Mesothelial cell of epicardium (in vitro differentiated cells): ENCODE measurements around the gene AMD1. TPM values are rescaled to one million over a fixed set of nuclear protein-coding genes. Genes with fewer than 3 reads are reported as not detected.
"Not testable (repeated sequence)": the region's sequence is repeated elsewhere in the genome, so short reads cannot be mapped to it uniquely, and the experiment has no call there.

Experiments used
- DNase-seq, 2 experiments: peaks; one replicate each; pipeline ENCODE4 v3.0.0; 2021; ENCODE audit warnings: low spot score in 2 of 2; ENCODE audit not compliant: unreplicated experiment in 2 of 2
- H3K27ac Mint-ChIP-seq: 2 replicates; pipeline ENCODE4 v1.8.0; 2021; ENCODE audit warnings: mixed read lengths
- H3K27me3 Mint-ChIP-seq: 2 replicates; pipeline ENCODE4 v1.8.0; 2021; ENCODE audit warnings: low read depth, mixed read lengths
- H3K36me3 Mint-ChIP-seq: 2 replicates; pipeline ENCODE4 v1.8.0; 2021; ENCODE audit warnings: mixed read lengths
- H3K4me1 Mint-ChIP-seq: 2 replicates; pipeline ENCODE4 v1.8.0; 2021; ENCODE audit warnings: mixed read lengths
- H3K4me3 Mint-ChIP-seq: 2 replicates; pipeline ENCODE4 v1.8.0; 2021; ENCODE audit warnings: mild to moderate bottlenecking, moderate library complexity, mixed read lengths
- H3K9me3 Mint-ChIP-seq: 2 replicates; pipeline ENCODE4 v1.8.0; 2021; ENCODE audit warnings: mixed read lengths
- total RNA-seq: library from RNA; stranded (reverse); gene quantifications from 3 replicates; pipeline ENCODE4 v1.2.1, GENCODE V29; 2021
- TF ChIP-seq, protein P1 (sequence below): fragments of 200-600 bp; sonication (generic); IDR thresholded peaks from one replicate; pipeline ENCODE4 v1.5.0; 2021; ENCODE audit warnings: antibody characterized with exemption; ENCODE audit not compliant: unreplicated experiment

Gene AMD1
- total RNA-seq, 1 donor from 2014 or later = 46.0 TPM

DNA sequence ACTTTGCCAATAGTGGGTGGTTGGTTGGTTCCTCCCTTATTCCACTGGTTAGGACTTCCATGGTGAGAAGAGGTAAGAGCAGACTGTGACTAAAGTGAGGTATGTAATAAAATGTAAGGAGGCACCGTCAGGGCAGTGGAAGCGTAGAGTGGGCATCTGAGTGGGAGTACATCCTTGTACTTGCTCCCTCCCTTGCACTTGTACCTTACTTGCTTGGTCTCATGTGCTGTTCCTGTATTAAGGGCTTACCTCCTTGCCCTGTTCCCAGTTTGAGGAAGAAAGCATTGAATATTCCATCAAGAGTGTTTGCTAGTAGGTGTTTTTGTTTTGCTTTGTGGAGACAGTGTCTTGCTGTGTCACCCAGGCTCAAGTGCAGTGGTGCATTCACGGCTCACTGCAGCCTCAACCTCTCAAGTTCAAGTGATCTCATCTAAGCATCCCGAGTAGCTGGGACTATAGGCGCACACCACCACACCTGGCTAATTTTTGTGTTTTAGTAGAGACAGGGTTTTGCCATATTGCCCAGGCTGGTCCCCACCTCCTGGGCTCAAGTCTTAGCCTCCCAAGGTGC is 25.5 kb downstream of the AMD1 start:
- TF ChIP-seq, protein P1, sequence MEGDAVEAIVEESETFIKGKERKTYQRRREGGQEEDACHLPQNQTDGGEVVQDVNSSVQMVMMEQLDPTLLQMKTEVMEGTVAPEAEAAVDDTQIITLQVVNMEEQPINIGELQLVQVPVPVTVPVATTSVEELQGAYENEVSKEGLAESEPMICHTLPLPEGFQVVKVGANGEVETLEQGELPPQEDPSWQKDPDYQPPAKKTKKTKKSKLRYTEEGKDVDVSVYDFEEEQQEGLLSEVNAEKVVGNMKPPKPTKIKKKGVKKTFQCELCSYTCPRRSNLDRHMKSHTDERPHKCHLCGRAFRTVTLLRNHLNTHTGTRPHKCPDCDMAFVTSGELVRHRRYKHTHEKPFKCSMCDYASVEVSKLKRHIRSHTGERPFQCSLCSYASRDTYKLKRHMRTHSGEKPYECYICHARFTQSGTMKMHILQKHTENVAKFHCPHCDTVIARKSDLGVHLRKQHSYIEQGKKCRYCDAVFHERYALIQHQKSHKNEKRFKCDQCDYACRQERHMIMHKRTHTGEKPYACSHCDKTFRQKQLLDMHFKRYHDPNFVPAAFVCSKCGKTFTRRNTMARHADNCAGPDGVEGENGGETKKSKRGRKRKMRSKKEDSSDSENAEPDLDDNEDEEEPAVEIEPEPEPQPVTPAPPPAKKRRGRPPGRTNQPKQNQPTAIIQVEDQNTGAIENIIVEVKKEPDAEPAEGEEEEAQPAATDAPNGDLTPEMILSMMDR = no peak
- Mint-ChIP-seq H3K36me3 (peaks cover 38% of the 10 kb centered on the region), H3K4me1 (no peaks in the 10 kb centered on the region), H3K27me3 (no peaks in the 10 kb centered on the region), H3K27ac (no peak overlapping the region), H3K4me3 (no peak overlapping the region), H3K9me3 (peaks cover 16% of the 10 kb centered on the region)
- DNase-seq = no peak

DNA sequence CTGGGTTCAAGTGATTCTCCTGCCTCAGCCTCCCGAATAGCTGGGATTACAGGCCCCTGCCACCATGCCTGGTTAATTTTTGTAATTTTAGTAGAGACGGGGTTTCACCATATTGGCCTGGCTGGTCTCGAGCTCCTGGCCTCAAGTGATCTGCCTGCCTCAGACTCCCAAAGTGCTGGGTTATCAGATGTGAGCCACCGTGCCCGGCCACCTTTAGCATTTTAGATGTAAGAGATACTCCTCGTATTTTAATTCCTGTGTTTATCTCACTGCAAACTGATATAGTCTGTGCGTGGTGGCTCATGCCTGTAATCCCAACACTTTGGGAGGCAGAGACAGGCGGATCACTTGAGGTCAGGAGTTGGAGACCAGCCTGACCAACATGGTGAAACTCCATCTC is 27.0 kb downstream of the AMD1 start:
- H3K27me3 Mint-ChIP-seq, H3K4me1 Mint-ChIP-seq, H3K4me3 Mint-ChIP-seq, DNase-seq, H3K27ac Mint-ChIP-seq: not testable (repeated sequence)
- H3K36me3 Mint-ChIP-seq = peaks cover 39% of the 10 kb centered on the region
- peaks cover 27% of the 10 kb centered on the region for H3K9me3 Mint-ChIP-seq

GRCh38 chr6:110902091-110902490 is 27.5 kb downstream of the AMD1 start:
- Mint-ChIP-seq H3K27ac (no peak overlapping the region), H3K27me3 (no peaks in the 10 kb centered on the region), H3K4me3 (no peak overlapping the region), H3K9me3 (peaks cover 31% of the 10 kb centered on the region), H3K4me1 (no peaks in the 10 kb centered on the region), H3K36me3 (peaks cover 39% of the 10 kb centered on the region)
- no peak for DNase-seq
- TF ChIP-seq, protein P1 = no peak

DNA sequence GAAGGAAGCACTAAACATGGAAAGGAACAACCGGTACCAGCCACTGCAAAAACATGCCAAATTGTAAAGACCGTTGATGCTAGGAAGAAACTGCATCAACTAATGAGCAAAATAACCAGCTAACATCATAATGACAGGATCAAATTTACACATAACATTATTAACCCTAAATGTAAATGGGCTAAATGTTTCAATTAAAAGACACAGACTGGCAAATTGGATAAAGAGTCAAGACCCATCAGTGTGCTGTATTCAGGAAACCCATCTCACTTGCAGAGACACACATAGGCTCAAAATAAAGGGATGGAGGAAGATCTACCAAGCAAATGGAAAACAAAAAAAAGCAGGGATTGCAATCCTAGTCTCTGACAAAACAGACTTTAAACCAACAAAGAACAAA is 31.7 kb downstream of the AMD1 start:
- Mint-ChIP-seq H3K36me3 (peaks cover 24% of the 10 kb centered on the region), H3K9me3 (peaks cover 49% of the 10 kb centered on the region)
- H3K4me3 Mint-ChIP-seq, H3K27ac Mint-ChIP-seq, DNase-seq, H3K4me1 Mint-ChIP-seq, H3K27me3 Mint-ChIP-seq: not testable (repeated sequence)

DNA sequence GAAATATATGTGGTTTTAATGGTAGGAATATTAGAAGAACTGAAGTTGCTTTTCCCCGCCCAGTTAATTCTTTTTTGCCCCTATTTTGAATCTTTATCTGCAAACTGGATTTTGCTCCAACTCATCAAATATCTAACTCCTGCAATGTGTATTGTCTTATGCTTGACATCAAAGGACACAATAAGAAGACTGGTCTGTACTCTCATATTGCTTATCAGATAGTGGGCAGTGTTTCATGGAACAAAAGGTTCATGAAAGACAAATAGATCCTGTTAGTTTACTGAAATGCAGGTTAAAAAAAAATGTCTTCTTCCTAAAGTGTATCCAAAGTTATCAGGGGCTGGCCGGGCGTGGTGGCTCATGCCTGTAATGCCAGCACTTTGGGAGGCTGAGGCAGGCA is 56.2 kb downstream of the AMD1 start:
- DNase-seq = no peak
- H3K4me3 Mint-ChIP-seq = no peak overlapping the region
- TF ChIP-seq, protein P1 = no peak
- H3K27me3 Mint-ChIP-seq = peaks cover 3% of the 10 kb centered on the region
- H3K27ac Mint-ChIP-seq = no peak overlapping the region
- H3K36me3 Mint-ChIP-seq = no peaks in the 10 kb centered on the region
- no peaks in the 10 kb centered on the region for H3K4me1 Mint-ChIP-seq
- H3K9me3 Mint-ChIP-seq = no peaks in the 10 kb centered on the region

GRCh38 chr6:110933912-110934311 is 59.3 kb downstream of the AMD1 start:
- Mint-ChIP-seq H3K27me3 (no peaks in the 10 kb centered on the region), H3K9me3 (no peaks in the 10 kb centered on the region), H3K36me3 (no peaks in the 10 kb centered on the region), H3K4me1 (no peaks in the 10 kb centered on the region), H3K27ac (no peak overlapping the region), H3K4me3 (no peak overlapping the region)
- DNase-seq = no peak
- TF ChIP-seq, protein P1 = no peak

- Mint-ChIP-seq H3K27ac (no peak overlapping the region), H3K4me1 (no peaks in the 10 kb centered on the region), H3K4me3 (no peak overlapping the region), H3K9me3 (no peaks in the 10 kb centered on the region), H3K27me3 (no peaks in the 10 kb centered on the region), H3K36me3 (no peaks in the 10 kb centered on the region)
- TF ChIP-seq, protein P1 = no peak
- no peak for DNase-seq
These were observed 59.9 kb downstream of the AMD1 start for GRCh38 chr6:110934381-110934898.
